ENCODE results near the gene ARRB2. TPM values are rescaled to one million over a fixed set of nuclear protein-coding genes. Genes with fewer than 3 reads are reported as not detected.

Gene ARRB2
- polyA plus RNA-seq, 2 of the 4 experiments (the other 2 are of a cell fraction): 61.0 to 73.1 TPM

- TF ChIP-seq HOXB5 (CRISPR knock-in tag; IDR thresholded peaks at IDR 0.05): no peak
- TF ChIP-seq EHF (CRISPR knock-in tag; IDR thresholded peaks at IDR 0.05): no peak
- no peak overlapping the region for H3K27ac ChIP-seq
- FAIRE-seq: no peak
- H3K4me1 ChIP-seq: peaks cover 5% of the 10 kb centered on the region; the same call in 2 of the 3 replicates
- H3K9me3 ChIP-seq: no peaks in the 10 kb centered on the region
- 95% methylated on average over 2 of the region's 2 CpGs for WGBS (ENCODE audit: missing lambda C conversion rate)
- H3K4me3 ChIP-seq: no peak overlapping the region
- POLR2A ChIA-PET: no interaction called here
- CTCF ChIA-PET: interaction anchor here (0.5 to 3.4 kb wide), 12 partner anchors 11 to 703 kb away, joined by 3 to 11 read pairs (median 4); no protein-coding TSS in a partner anchor
- no peak overlapping the region for H3K4me2 ChIP-seq
- ATAC-seq: peak; percentile 57 to 62; a peak in 4 of 6 replicates
- DNase-seq (ENCODE audit: low read depth in 1 of 2, low spot score in 1 of 2): no peak
Observed at GRCh38 chr17:4690745-4691144, 19.7 kb upstream of the ARRB2 start.

GRCh38 chr17:4691686-4692085, 18.7 kb upstream of the ARRB2 start:
- no peak; a peak in 1 of 6 replicates for ATAC-seq
- FAIRE-seq: no peak
- CTCF ChIA-PET: interaction anchor here (0.8 to 3.4 kb wide), 8 partner anchors 11 to 191 kb away, joined by 3 to 11 read pairs (median 5); no protein-coding TSS in a partner anchor

GRCh38 chr17:4693416-4693815, 17.0 kb upstream of the ARRB2 start:
- Histone ChIP-seq H3K27ac (no peak overlapping the region), H3K9me3 (no peaks in the 10 kb centered on the region), H3K4me3 (no peak overlapping the region), H3K4me1 (peaks cover 5% of the 10 kb centered on the region; the same call in 2 of the 3 replicates), H3K4me2 (no peak overlapping the region)
- WGBS (ENCODE audit: missing lambda C conversion rate): 84% methylated on average over 9 of the region's 9 CpGs
- POLR2A ChIA-PET: no interaction called here
- no peak for DNase-seq (ENCODE audit: low read depth in 1 of 2, low spot score in 1 of 2)
- peak; percentile 43 for FAIRE-seq
- ATAC-seq: no peak
- CTCF ChIA-PET: no interaction called here
- TF ChIP-seq HMGXB4 (CRISPR knock-in tag; IDR thresholded peaks at IDR 0.05; ENCODE audit: borderline replicate concordance) (no peak), FOSL2 (IDR thresholded peaks at IDR 0.05) (no peak), FOSL2 (CRISPR knock-in tag; IDR thresholded peaks at IDR 0.05) (no peak), SREBF2 (IDR thresholded peaks at IDR 0.05) (no peak), RFX5 (IDR thresholded peaks at IDR 0.05) (no peak), RARB (CRISPR knock-in tag; IDR thresholded peaks at IDR 0.05) (no peak)

More at GRCh38 chr17:4691686-4692085, 18.7 kb upstream of the ARRB2 start:
- no peak overlapping the region for H3K27ac ChIP-seq
- H3K4me1 ChIP-seq: peaks cover 5% of the 10 kb centered on the region; the same call in 2 of the 3 replicates
- H3K4me3 ChIP-seq: no peak overlapping the region
- H3K9me3 ChIP-seq: no peaks in the 10 kb centered on the region
- no peak overlapping the region for H3K4me2 ChIP-seq
- POLR2A ChIA-PET: no interaction called here
- no peak for DNase-seq (ENCODE audit: low read depth in 1 of 2, low spot score in 1 of 2)
- 83% methylated on average over 8 of the region's 8 CpGs for WGBS (ENCODE audit: missing lambda C conversion rate)
- TF ChIP-seq JUNB (IDR thresholded peaks at IDR 0.05) (no peak), HES2 (IDR thresholded peaks at IDR 0.05) (no peak), PBX3 (IDR thresholded peaks at IDR 0.05) (no peak), CHD4 (IDR thresholded peaks at IDR 0.05; ENCODE audit: borderline replicate concordance) (no peak), NFE2L2 (conservative IDR thresholded peaks at IDR 0.05; ENCODE audit: low read length) (no peak), CTCF (IDR thresholded peaks at IDR 0.05) (no peak), HEYL (CRISPR knock-in tag; IDR thresholded peaks at IDR 0.05) (no peak), EHF (CRISPR knock-in tag; IDR thresholded peaks at IDR 0.05) (no peak), NR3C1 (IDR thresholded peaks at IDR 0.05) (no peak), BHLHE40 (IDR thresholded peaks at IDR 0.05; ENCODE audit: low read depth, low read length) (no peak), ZC3H11A (IDR thresholded peaks at IDR 0.05) (no peak), POLR2AphosphoS2 (conservative IDR thresholded peaks at IDR 0.05; ENCODE audit: low read length) (no peak), JUN (IDR thresholded peaks at IDR 0.05) (no peak), MYC (IDR thresholded peaks at IDR 0.05; ENCODE audit: borderline replicate concordance, low read length) (no peak)
